PC-9 (cell line): ENCODE data around the gene PDS5B.

Experiments used
- CTCF ChIP-seq: fragments of 200-600 bp; sonication (generic); conservative IDR thresholded peaks from 2 replicates; pipeline ENCODE4 v1.6.1; 2017; ENCODE audit warnings: mixed run types, antibody characterized with exemption, mild to moderate bottlenecking, moderate library complexity
- EZH2 ChIP-seq: fragments of 200-600 bp; sonication (generic); IDR thresholded peaks from 2 replicates; pipeline ENCODE4 v1.8.0; 2017; ENCODE audit warnings: antibody characterized with exemption, low read depth

GRCh38 chr13:32666990-32667571, 80.8 kb downstream of the PDS5B start:
- no peak for TF ChIP-seq CTCF
- TF ChIP-seq EZH2: no peak
